Lung (tissue), 12 donors: ENCODE data around the gene MYO18A. TPM values are rescaled to one million over a fixed set of nuclear protein-coding genes. Genes with fewer than 3 reads are reported as not detected.

Experiments used
- ATAC-seq: fragments of 200-7000 bp; cut with Tn5 transposase; one replicate; pipeline ENCODE4 v1.9.1; 2020; ENCODE audit warnings: moderate number of reproducible peaks; ENCODE audit not compliant: insufficient read depth, low FRiP score
- DNase-seq, 3 donors: peaks; one replicate each; pipeline ENCODE4 v3.0.0-alpha.2; 2013 to 2017
- H3K27ac ChIP-seq, 2 donors: one replicate each; pipeline ENCODE4 v1.5.1; 2013; ENCODE audit warnings: mild to moderate bottlenecking in 2 of 2, moderate library complexity in 2 of 2, control low read depth in 1 of 2, inconsistent platforms in 1 of 2, low read depth in 1 of 2, low read length in 1 of 2
- H3K27me3 ChIP-seq, 3 donors: one replicate each; pipeline ENCODE4 v1.5.1; 2013; ENCODE audit warnings: low read length in 2 of 3; ENCODE audit not compliant: control insufficient read depth in 3 of 3, insufficient read depth in 3 of 3
- H3K36me3 ChIP-seq, 4 donors: one replicate each; pipeline ENCODE4 v1.5.1; 2013; ENCODE audit warnings: low read length in 4 of 4, mild to moderate bottlenecking in 1 of 4, moderate library complexity in 1 of 4; ENCODE audit not compliant: control insufficient read depth in 4 of 4, insufficient read depth in 4 of 4
- H3K4me1 ChIP-seq, 5 donors: one replicate each; pipeline ENCODE4 v1.5.1; 2013; ENCODE audit warnings: low read length in 5 of 5, mild to moderate bottlenecking in 2 of 5, moderate library complexity in 1 of 5; ENCODE audit not compliant: control insufficient read depth in 5 of 5, insufficient read depth in 5 of 5
- H3K4me3 ChIP-seq: one replicate; pipeline ENCODE4 v1.5.1; 2013; ENCODE audit warnings: mild to moderate bottlenecking, control low read depth, moderate library complexity
- H3K9ac ChIP-seq, 2 donors: one replicate each; pipeline ENCODE4 v1.5.1; 2013; ENCODE audit warnings: low read length in 2 of 2, control low read depth in 1 of 2; ENCODE audit not compliant: insufficient read depth in 1 of 2
- H3K9me3 ChIP-seq, 4 donors: one replicate each; pipeline ENCODE4 v1.5.1; 2013; ENCODE audit warnings: low read length in 3 of 4, mild to moderate bottlenecking in 1 of 4, moderate library complexity in 1 of 4; ENCODE audit not compliant: control insufficient read depth in 4 of 4, insufficient read depth in 3 of 4
- CTCF ChIP-seq: IDR thresholded peaks from 2 replicates; pipeline ENCODE4 v1.5.1; 2012; ENCODE audit warnings: mild to moderate bottlenecking; ENCODE audit errors: control extremely low read depth, extremely low read depth
- WGBS, 2 donors: extraction: QIAGEN DNeasy Blood & Tissue Kit; methylation state at CpG; one replicate each; pipeline ENCODE4 v1.1.7; 2013; 5-methylcytosine and 5-hydroxymethylcytosine counted together
- polyA plus RNA-seq, 2 donors: library from polyadenylated mRNA; stranded (reverse); fragments of 200-250 nt; gene quantifications; one replicate each; pipeline ENCODE4 v1.2.1, GENCODE V29; 2013
- total RNA-seq, 2 donors: library from RNA; depleted of rRNA in 1 of 2; stranded (reverse); fragments of >200 nt in 1 of 2; gene quantifications; one replicate each; pipeline ENCODE4 v1.2.1, GENCODE V29; 2014 to 2021
- donor health status: control.
- donor health status: control.
- donor health status: Bipolar disorder and iron deficiency.
- donor health status: healthy.
- donor health status: DM: yes; HTN: yes; CAD: no.

Gene MYO18A
- total and polyA plus RNA-seq, 4 donors = 19.0 to 65.2 (median 49.3) TPM

DNA sequence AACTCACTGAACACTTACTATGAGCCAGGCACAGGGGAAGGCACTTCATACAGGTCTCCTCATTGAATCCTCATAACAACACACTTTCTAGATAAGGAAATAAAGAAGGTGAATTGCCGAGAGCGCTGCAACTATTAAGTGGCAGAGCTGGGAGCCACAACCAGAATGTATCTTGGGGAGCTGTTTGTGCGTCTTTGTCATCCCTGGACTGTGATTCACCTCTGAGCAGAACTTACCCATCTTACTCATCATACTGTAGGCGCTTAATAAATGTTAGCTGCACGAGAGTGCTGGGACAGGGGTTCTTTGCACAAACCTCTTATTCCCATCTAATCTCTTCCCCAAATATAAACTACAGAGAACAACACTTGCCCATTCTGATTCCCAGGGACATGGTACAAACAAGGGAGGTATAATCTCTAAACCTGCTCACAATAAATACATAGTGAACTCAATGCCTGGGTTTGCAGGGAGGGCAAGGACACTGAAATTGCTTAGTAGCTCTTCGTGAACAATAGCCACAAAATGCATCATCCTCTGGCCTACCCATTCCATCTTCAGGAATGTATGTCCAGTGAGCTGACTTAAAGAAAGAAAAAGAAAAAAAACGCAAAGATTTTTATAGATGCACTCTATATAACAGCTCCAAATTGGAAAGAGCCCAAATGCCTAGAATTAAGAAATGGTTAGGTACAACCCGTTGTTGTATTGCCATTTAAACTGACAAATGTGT lies 43.0 kb downstream of the MYO18A start:
- H3K4me1 ChIP-seq = peaks cover 13 to 35% (median 18%) of the 10 kb centered on the region in 5 donors

GRCh38 chr17:29135464-29135863 lies 44.7 kb downstream of the MYO18A start:
- H3K9me3 ChIP-seq = no peaks in the 10 kb centered on the region
- no peak overlapping the region for H3K9ac ChIP-seq
- H3K27ac ChIP-seq = no peak overlapping the region
- H3K36me3 ChIP-seq = peaks cover 0 to 2% (median 0%) of the 10 kb centered on the region in 4 donors
- WGBS, 2 donors = 38 to 62% methylated on average over 2 of the region's 2 CpGs
- no peak for DNase-seq
- H3K4me3 ChIP-seq = no peak overlapping the region
- peaks cover 5 to 30% (median 14%) of the 10 kb centered on the region in 5 donors for H3K4me1 ChIP-seq
- H3K27me3 ChIP-seq = no peaks in the 10 kb centered on the region
- TF ChIP-seq CTCF = no peak
- no peak for ATAC-seq

More for the DNA sequence above, 43.0 kb downstream of the MYO18A start:
- Histone ChIP-seq H3K9ac (no peak overlapping the region), H3K9me3 (peaks cover 0 to 2% (median 0%) of the 10 kb centered on the region in 4 donors), H3K36me3 (peaks cover 0 to 2% (median 0%) of the 10 kb centered on the region in 4 donors), H3K4me3 (no peak overlapping the region), H3K27ac (peak overlapping the region in 1 of 2 donors; percentile 6), H3K27me3 (no peaks in the 10 kb centered on the region)
- DNase-seq = no peak
- TF ChIP-seq CTCF = no peak
- ATAC-seq = no peak
- WGBS, 2 donors = 63 to 78% methylated on average over 8 of the region's 8 CpGs

DNA sequence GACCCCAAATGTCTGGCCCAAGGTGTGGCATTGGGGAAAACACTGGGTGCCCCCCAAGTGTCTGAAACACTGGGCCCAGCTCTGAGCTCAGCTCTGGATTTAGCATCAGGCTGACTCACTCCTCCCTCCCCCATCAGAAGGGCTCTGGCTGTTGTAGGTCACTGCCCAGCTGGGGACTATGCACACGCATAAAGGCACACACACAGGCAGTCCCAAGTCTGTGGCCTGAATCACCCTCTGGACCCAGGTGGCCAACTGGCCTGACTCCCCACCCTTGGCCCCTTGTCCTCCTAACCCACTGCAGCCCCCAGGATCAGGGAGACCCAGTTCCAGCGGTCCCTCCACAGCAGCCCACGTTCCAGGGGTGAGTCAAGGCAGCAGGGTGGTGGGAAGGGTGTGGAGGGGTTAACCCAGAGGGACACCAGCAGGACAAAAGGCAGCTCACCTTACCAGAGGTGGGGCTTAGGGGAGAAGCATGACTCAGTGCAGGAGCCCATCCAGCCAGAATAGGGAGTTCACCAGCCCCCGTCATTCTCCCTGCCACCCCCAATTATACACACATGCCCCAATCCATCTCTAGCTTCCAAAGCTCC lies 47.0 kb downstream of the MYO18A start:
- peak overlapping the region; percentile 1 to 74 for H3K27ac ChIP-seq
- ATAC-seq (no peak), DNase-seq (no peak)
- H3K9ac ChIP-seq = no peak overlapping the region
- no peak for TF ChIP-seq CTCF
- H3K27me3 ChIP-seq = no peaks in the 10 kb centered on the region
- peaks cover 0 to 21% (median 0%) of the 10 kb centered on the region in 5 donors for H3K4me1 ChIP-seq
- no peaks in the 10 kb centered on the region for H3K9me3 ChIP-seq
- H3K36me3 ChIP-seq = peaks cover 0 to 2% (median 0%) of the 10 kb centered on the region in 4 donors
- H3K4me3 ChIP-seq = no peak overlapping the region
- 79 to 83% methylated on average over 4 of the region's 4 CpGs for WGBS, 2 donors
